ENCODE measurements around the gene NAT8L.

NAT8L gene

DNA sequence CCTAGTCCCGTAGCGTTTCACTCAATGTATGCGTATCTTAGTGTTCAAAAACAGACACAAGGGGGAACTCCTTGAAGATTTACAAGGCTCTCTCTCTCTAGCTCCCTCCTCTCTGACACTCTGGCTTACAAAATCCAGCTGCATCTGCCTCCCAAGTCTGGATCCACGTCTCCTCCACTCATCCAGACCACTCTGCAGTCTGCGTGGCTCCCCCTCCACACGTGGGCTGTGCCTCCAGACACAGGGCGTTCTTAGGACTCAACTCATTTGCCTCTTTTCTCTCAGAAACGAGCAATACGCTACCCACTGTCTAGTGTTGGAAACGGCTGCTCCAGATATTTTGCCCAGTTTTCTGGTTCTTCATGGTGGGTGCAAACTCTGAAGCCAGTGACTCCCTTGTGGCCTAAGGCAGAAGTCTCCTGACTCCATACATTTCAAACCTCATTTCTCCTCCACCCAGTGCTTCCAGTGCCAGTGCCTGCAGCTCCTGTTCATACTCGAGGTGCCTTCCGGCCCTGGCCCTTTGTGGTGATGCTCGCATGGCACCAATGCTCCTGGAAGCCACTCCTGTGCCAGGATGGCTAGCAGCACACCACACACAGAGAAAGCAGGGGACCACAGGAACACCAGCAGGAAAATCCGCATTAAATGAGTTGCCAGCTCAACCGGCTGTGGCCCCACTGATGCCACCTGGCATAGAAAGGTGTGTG lies 24.1 kb downstream of the NAT8L start:
- TF ChIP-seq, protein P1, sequence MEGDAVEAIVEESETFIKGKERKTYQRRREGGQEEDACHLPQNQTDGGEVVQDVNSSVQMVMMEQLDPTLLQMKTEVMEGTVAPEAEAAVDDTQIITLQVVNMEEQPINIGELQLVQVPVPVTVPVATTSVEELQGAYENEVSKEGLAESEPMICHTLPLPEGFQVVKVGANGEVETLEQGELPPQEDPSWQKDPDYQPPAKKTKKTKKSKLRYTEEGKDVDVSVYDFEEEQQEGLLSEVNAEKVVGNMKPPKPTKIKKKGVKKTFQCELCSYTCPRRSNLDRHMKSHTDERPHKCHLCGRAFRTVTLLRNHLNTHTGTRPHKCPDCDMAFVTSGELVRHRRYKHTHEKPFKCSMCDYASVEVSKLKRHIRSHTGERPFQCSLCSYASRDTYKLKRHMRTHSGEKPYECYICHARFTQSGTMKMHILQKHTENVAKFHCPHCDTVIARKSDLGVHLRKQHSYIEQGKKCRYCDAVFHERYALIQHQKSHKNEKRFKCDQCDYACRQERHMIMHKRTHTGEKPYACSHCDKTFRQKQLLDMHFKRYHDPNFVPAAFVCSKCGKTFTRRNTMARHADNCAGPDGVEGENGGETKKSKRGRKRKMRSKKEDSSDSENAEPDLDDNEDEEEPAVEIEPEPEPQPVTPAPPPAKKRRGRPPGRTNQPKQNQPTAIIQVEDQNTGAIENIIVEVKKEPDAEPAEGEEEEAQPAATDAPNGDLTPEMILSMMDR (IDR thresholded peaks at IDR 0.05; ENCODE audit: low read depth, low read length, missing control alignments), result no peak
- no peak overlapping the region for H3K4me3 ChIP-seq (ENCODE audit: low read depth, low read length)
- DNase-seq (ENCODE audit: low read depth), result no peak

DNA sequence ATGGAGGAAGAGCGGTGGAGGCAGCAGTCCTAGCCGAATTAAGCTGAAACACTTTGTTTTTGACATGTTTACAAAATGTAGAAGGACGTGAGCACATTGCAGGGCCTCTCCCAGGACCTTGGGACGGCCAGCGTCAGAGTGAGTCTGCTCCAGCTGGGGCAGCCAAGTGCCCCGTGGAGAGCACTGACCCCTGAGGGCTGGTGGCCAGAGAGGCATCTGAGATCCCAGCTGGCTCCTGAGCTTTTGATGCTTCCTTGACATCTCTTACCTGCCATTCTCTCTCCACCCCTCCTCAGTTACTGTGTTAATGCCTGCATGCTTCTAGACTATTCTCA lies 24.7 kb downstream of the NAT8L start:
- TF ChIP-seq, protein P1 (IDR thresholded peaks at IDR 0.05; ENCODE audit: low read depth, low read length, missing control alignments), result no peak
- no peak overlapping the region for H3K4me3 ChIP-seq (ENCODE audit: low read depth, low read length)
- no peak for DNase-seq (ENCODE audit: low read depth)

DNA sequence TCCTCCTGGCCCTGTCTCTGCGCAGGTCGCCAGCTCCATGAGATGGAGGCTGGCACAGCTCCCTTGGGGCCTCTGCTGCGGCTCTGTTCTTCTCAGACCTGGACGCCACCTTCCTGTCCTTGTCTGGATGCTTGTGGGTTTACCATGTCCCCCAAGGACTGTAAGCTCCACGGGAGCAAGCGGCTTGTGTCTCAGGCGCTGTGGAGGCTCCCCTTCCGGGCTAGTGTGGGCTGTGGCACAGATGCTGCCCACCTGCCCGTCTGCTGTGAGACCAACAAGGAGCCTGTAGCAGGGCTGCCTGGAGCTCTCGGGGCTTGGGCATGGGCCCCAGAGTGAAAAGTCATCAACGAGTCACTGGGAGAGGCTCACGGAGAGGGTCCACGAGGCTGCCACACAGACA lies 25.2 kb downstream of the NAT8L start:
- TF ChIP-seq, protein P1 (IDR thresholded peaks at IDR 0.05; ENCODE audit: low read depth, low read length, missing control alignments), result no peak
- DNase-seq (ENCODE audit: low read depth), result no peak
- H3K4me3 ChIP-seq (ENCODE audit: low read depth, low read length), result no peak overlapping the region

DNA sequence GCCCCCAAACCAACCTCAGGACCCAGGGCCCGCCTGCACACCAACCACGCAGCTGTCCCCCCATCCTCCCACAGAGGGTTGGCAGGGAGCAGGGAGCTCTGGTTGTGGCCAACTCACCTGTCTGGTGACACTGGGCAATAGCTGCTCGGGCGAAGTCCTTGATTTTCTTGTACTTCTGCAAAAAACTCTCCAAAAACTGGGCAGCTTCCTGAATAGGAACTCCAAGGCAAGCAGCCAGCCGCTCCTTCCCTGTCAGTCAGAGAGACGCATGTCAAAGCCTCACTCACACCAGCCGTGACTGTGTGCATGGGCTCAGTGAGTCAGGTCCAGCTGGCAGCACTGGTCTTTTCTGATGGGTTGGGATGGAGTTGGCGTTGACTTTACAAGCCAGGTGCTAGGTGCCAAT lies 26.4 kb downstream of the NAT8L start:
- DNase-seq (ENCODE audit: low read depth), result no peak
- TF ChIP-seq, protein P1 (IDR thresholded peaks at IDR 0.05; ENCODE audit: low read depth, low read length, missing control alignments), result no peak
- H3K4me3 ChIP-seq (ENCODE audit: low read depth, low read length), result no peak overlapping the region

DNA sequence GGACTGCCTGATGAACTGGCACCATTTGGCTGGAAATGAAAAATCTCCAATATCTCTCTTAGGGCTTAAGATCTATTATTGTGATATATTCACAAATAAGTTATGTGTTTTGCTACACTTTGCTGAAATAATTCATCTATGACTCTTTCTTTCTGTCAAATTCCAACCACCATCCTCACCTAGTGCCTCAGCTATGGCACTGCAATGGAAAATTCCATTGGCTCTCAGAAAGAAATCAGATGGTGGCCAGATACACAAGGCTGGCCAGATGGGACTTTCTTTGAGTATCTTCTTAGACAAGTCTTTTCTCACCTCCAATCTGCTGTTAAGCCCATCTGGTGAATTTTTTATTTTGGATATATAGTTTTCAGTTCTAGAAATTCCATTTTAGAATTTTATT lies 28.0 kb downstream of the NAT8L start:
- DNase-seq (ENCODE audit: low read depth), result no peak
- H3K4me3 ChIP-seq (ENCODE audit: low read depth, low read length), result no peak overlapping the region
- TF ChIP-seq, protein P1 (IDR thresholded peaks at IDR 0.05; ENCODE audit: low read depth, low read length, missing control alignments), result no peak

DNA sequence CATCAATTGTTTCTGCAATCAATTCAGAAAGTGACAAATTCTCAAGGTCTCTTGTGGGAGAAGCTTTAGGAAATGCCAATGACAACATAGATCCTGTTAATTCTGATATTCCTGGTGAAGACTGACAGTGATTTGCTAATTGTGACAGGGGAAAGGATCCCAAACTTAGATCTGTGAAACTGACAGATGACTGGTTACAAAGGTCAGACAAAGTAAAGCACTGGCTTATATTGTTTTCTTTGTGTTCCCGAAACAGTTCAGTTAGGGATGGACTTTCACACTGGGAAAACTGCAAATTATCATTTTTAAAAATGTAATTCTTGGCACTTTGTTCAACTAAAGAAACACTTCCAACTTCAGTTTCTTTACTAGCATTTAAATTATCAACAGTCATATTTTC lies 30.1 kb downstream of the NAT8L start:
- TF ChIP-seq, protein P1 (IDR thresholded peaks at IDR 0.05; ENCODE audit: low read depth, low read length, missing control alignments), result no peak

DNA sequence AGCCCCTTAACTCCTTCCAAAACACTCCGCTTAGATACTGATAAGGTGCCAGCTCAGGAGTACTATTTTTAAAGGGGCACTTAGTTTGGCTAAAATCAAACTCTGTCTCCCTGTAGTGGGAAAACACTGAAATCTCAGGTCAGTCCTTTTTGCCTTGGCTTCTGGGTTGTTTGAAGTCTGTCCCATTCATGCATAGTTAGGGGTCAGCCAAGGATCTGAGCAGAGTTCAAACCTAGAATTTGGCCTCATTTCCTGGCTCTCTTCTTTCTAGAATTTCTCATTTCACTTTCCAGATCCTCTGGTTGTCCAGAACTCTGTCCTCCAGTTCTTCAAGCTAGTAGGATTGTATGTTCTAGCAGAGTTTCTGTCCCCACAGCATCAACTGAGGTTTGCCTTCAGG lies 31.5 kb downstream of the NAT8L start:
- TF ChIP-seq, protein P1 (IDR thresholded peaks at IDR 0.05; ENCODE audit: low read depth, low read length, missing control alignments), result no peak
- no peak for DNase-seq (ENCODE audit: low read depth)
- H3K4me3 ChIP-seq (ENCODE audit: low read depth, low read length), result no peak overlapping the region

More for the DNA sequence above, 30.1 kb downstream of the NAT8L start:
- no peak for DNase-seq (ENCODE audit: low read depth)
- no peak overlapping the region for H3K4me3 ChIP-seq (ENCODE audit: low read depth, low read length)
